Common myeloid progenitor, CD34-positive (primary cell): Measurements from ENCODE around the gene EEF1AKMT4.

Experiments used
- CTCF ChIA-PET: fragments of 350-600 bp; sonication (Branson Sonifier 250); formaldehyde crosslinking; loops from one replicate; lab custom pipeline; 2021; ENCODE audit warnings: antibody characterized with exemption; lab: Charles Lee
- POLR2A ChIA-PET: fragments of 350-600 bp; sonication (Branson Sonifier 250); formaldehyde crosslinking; loops from one replicate; lab custom pipeline; 2021; ENCODE audit warnings: antibody characterized with exemption; lab: Charles Lee
- DNase-seq, 3 donors: peaks; one replicate each; pipeline versions ENCODE4 v3.0.0 to v3.0.0-alpha.2; 2013
- H3K27ac ChIP-seq, 2 experiments: 1 replicate in 1 of 2; 2 replicates in 1 of 2; pipeline ENCODE4 v1.7.0; 2013; ENCODE audit warnings: inconsistent platforms in 2 of 2, low read length in 2 of 2, mild to moderate bottlenecking in 2 of 2, low read depth in 1 of 2, moderate library complexity in 1 of 2; ENCODE audit not compliant: severe bottlenecking in 2 of 2, insufficient read depth in 1 of 2, poor library complexity in 1 of 2
- H3K27me3 ChIP-seq, 5 experiments: replicated peaks in 2 of 5; 1 replicate in 3 of 5; 2 replicates in 2 of 5; pipeline versions ENCODE4 v1.6.1 to v1.7.0; 2013; ENCODE audit warnings: low read length in 4 of 5, mild to moderate bottlenecking in 2 of 5, moderate library complexity in 2 of 5, inconsistent platforms in 1 of 5; ENCODE audit not compliant: insufficient read depth in 5 of 5, control insufficient read depth in 4 of 5
- H3K36me3 ChIP-seq, 4 experiments: 1 replicate in 2 of 4; 2 replicates in 2 of 4; pipeline versions ENCODE4 v1.6.1 to v1.7.0; 2013; ENCODE audit warnings: low read length in 3 of 4, control low read depth in 1 of 4, mild to moderate bottlenecking in 1 of 4; ENCODE audit not compliant: control insufficient read depth in 4 of 4, insufficient read depth in 4 of 4
- H3K4me1 ChIP-seq, 4 experiments: 1 replicate in 3 of 4; 2 replicates in 1 of 4; pipeline versions ENCODE4 v1.6.1 to v1.7.1; 2013; ENCODE audit warnings: low read length in 3 of 4, mild to moderate bottlenecking in 3 of 4, control low read depth in 1 of 4, inconsistent platforms in 1 of 4, moderate library complexity in 1 of 4; ENCODE audit not compliant: control insufficient read depth in 4 of 4, insufficient read depth in 4 of 4; ENCODE audit errors: control extremely low read depth in 1 of 4
- H3K4me3 ChIP-seq, 7 experiments: 1 replicate in 4 of 7; 2 replicates in 3 of 7; pipeline versions ENCODE4 v1.5.1 to v1.7.0; 2013; ENCODE audit warnings: mild to moderate bottlenecking in 7 of 7, low read length in 6 of 7, moderate library complexity in 6 of 7, inconsistent platforms in 2 of 7, low read depth in 2 of 7, control low read depth in 1 of 7; ENCODE audit not compliant: insufficient read depth in 4 of 7, control insufficient read depth in 1 of 7; ENCODE audit errors: extremely low read depth in 1 of 7
- H3K9me3 ChIP-seq, 5 experiments: 1 replicate in 4 of 5; 2 replicates in 1 of 5; pipeline versions ENCODE4 v1.6.1 to v1.7.1; 2013; ENCODE audit warnings: low read length in 4 of 5, mild to moderate bottlenecking in 2 of 5, inconsistent platforms in 1 of 5, low read depth in 1 of 5, moderate library complexity in 1 of 5; ENCODE audit not compliant: control insufficient read depth in 4 of 5, insufficient read depth in 2 of 5; ENCODE audit errors: control extremely low read depth in 1 of 5
- WGBS: methylation state at CpG from one replicate; pipeline ENCODE4 v1.1.5; 2013; ENCODE audit not compliant: insufficient coverage; 5-methylcytosine and 5-hydroxymethylcytosine counted together

The EEF1AKMT4 gene

DNA sequence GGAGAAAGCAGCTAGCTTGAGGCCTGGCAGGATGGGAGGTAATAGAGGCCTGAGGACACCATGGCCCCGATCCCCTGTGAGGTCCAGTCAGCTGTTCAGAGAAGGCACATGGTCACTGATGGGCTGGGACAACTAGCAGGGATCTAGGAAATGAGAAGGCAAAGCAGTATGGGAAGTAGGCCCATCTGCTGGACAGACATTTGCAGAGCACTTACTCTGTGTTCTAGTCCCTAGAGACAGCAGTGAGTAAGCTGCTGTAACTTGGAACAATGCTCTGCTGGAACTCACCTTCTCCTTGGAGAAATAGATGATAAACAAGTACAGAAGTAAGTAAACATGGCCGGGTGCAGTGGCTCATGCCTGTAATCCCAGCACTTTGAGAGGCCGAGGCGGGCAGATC, 33.5 kb downstream of the EEF1AKMT4 start:
- Histone ChIP-seq H3K27me3 (peaks cover 1 to 20% (median 9%) of the 10 kb centered on the region in 5 experiments), H3K36me3 (no peaks in the 10 kb centered on the region), H3K9me3 (no peaks in the 10 kb centered on the region), H3K4me1 (no peaks in the 10 kb centered on the region), H3K4me3 (no peak overlapping the region), H3K27ac (no peak overlapping the region)
- ChIA-PET CTCF (interaction anchor here (0.8 to 2.1 kb wide), 6 partner anchors 10 to 398 kb away, joined by 3 to 8 read pairs (median 6); partner anchors contain the start of gene PARL), POLR2A (no interaction called here)
- 100% methylated on average over 1 of the region's 4 CpGs for WGBS
- no peak for DNase-seq

DNA sequence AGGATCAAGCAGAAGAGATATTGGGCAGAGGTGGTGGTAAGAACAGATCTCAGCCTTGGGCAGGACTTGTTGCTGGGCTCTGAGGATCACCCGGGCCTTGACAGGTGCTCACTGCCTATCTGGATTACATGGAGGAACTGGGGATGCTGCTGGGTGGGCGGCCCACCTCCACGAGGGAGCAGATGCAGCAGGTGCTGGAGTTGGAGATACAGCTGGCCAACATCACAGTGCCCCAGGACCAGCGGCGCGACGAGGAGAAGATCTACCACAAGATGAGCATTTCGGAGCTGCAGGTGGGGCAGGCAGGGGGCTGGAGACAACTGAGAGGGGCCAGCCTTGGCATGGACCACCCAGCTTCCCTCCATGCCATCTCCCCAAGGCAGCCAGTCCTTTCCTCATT, 34.2 kb downstream of the EEF1AKMT4 start:
- ChIA-PET POLR2A (no interaction called here), CTCF (interaction anchor here (1.0 to 2.1 kb wide), 4 partner anchors 11 to 399 kb away, joined by 3 to 8 read pairs (median 4); partner anchors contain the start of gene PARL)
- 98% methylated on average over 8 of the region's 8 CpGs for WGBS
- no peaks in the 10 kb centered on the region for H3K9me3 ChIP-seq
- H3K4me1 ChIP-seq, result no peaks in the 10 kb centered on the region
- H3K27me3 ChIP-seq, result peaks cover 0 to 14% (median 5%) of the 10 kb centered on the region in 5 experiments
- no peak overlapping the region for H3K27ac ChIP-seq
- H3K36me3 ChIP-seq, result no peaks in the 10 kb centered on the region
- H3K4me3 ChIP-seq, result no peak overlapping the region
- DNase-seq, result no peak

DNA sequence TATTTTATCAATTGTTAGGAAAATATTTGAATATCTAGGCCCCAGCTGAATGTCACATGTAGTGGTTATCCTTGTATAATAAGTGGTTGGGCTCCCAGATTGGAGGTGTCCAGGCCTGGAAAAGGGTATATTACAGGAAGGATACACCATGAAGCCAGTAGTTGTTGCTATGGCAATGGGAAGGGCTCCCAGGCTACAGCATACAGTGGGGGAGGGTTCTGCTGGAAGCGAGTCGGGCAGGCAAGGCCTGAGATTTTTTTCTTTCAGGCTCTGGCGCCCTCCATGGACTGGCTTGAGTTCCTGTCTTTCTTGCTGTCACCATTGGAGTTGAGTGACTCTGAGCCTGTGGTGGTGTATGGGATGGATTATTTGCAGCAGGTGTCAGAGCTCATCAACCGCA, 35.2 kb downstream of the EEF1AKMT4 start:
- H3K9me3 ChIP-seq, result no peaks in the 10 kb centered on the region
- no peaks in the 10 kb centered on the region for H3K4me1 ChIP-seq
- no peak overlapping the region for H3K4me3 ChIP-seq
- no peaks in the 10 kb centered on the region for H3K36me3 ChIP-seq
- no peak overlapping the region for H3K27ac ChIP-seq
- 42% methylated on average over 4 of the region's 4 CpGs for WGBS
- ChIA-PET POLR2A (no interaction called here), CTCF (interaction anchor here (1.0 to 1.5 kb wide), 2 partner anchors 10 to 57 kb away, joined by 3 to 4 read pairs; no protein-coding TSS in a partner anchor)
- peak; percentile 39 to 50 (median 45) for DNase-seq
- peaks cover 0 to 9% (median 4%) of the 10 kb centered on the region in 5 experiments for H3K27me3 ChIP-seq

DNA sequence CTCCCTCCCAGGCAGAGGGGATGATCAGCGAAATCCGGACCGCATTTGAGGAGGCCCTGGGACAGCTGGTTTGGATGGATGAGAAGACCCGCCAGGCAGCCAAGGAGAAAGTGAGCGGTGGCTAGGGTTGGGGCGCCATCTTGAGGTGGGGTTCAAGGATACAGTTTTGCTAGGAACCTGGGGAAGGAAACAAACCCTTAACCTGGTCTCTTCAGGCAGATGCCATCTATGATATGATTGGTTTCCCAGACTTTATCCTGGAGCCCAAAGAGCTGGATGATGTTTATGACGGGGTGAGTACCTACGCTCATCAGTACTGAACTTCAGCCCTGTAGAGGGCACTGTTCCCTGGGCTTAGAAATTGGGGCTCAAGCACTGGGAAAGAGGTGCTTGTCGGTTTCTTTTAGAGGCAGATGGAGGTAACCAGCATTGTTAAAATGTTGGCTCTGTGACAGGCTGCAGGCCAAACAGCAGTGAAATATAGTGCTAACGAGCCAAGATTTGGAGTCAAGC, 40.0 kb downstream of the EEF1AKMT4 start:
- Histone ChIP-seq H3K36me3 (no peaks in the 10 kb centered on the region), H3K27ac (no peak overlapping the region), H3K4me1 (peaks cover 0 to 4% (median 0%) of the 10 kb centered on the region in 4 experiments), H3K27me3 (peaks cover 0 to 8% (median 4%) of the 10 kb centered on the region in 5 experiments), H3K9me3 (no peaks in the 10 kb centered on the region), H3K4me3 (no peak overlapping the region)
- CTCF ChIA-PET, result interaction anchor here (0.8 to 2.3 kb wide), 9 partner anchors 21 to 394 kb away, joined by 3 to 8 read pairs (median 4); no protein-coding TSS in a partner anchor
- WGBS, result 16% methylated on average over 7 of the region's 10 CpGs
- peak; percentile 64 to 79 (median 76) for DNase-seq
- POLR2A ChIA-PET, result no interaction called here

DNA sequence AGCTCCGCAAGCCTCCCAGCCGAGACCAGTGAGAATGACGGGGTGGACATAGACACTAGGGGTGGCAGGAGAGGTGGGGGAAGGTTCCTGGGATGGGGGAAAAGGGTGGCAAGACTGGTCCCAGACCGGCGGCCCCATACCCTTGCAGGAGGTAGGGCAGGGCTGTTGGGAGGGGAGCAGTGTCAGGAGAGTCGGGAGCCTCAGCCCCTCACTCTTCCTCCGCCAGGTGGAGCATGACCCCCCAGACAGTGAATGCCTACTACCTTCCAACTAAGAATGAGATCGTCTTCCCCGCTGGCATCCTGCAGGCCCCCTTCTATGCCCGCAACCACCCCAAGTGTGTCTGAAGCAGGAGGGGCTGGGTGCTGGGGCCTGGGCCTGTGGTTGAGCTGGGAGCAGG, 40.9 kb downstream of the EEF1AKMT4 start:
- Histone ChIP-seq H3K9me3 (no peaks in the 10 kb centered on the region), H3K36me3 (no peaks in the 10 kb centered on the region), H3K27me3 (peaks cover 0 to 8% (median 4%) of the 10 kb centered on the region in 5 experiments), H3K4me3 (no peak overlapping the region), H3K4me1 (peaks cover 0 to 4% (median 0%) of the 10 kb centered on the region in 4 experiments), H3K27ac (no peak overlapping the region)
- WGBS, result 100% methylated on average over 7 of the region's 10 CpGs
- CTCF ChIA-PET, result interaction anchor here (0.8 to 2.3 kb wide), 5 partner anchors 13 to 393 kb away, joined by 3 to 8 read pairs (median 5); no protein-coding TSS in a partner anchor
- POLR2A ChIA-PET, result no interaction called here
- no peak for DNase-seq

DNA sequence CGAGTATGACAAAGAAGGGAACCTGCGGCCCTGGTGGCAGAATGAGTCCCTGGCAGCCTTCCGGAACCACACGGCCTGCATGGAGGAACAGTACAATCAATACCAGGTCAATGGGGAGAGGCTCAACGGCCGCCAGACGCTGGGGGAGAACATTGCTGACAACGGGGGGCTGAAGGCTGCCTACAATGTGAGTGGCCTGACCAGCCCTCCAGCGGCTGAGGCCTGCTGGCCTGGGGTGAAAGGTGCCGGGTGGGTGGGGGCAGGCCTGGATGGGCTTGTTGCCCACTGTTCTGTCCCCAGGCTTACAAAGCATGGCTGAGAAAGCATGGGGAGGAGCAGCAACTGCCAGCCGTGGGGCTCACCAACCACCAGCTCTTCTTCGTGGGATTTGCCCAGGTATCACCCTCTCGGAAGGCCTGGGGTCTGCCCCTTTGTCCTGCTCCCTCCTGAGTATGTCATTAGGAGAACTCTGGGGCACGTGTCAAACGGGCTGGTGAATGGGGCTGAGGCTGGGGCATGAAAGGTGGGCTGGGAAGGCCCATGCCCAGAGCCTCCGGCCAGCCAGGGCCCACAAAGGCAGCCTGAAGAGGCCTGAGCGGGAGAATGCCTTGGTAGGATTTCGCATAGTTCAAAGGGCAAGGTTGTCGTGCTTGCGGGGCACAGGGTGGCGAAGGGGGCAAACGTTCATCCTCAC, 41.7 kb downstream of the EEF1AKMT4 start:
- Histone ChIP-seq H3K36me3 (no peaks in the 10 kb centered on the region), H3K9me3 (no peaks in the 10 kb centered on the region), H3K4me1 (peaks cover 0 to 4% (median 0%) of the 10 kb centered on the region in 4 experiments), H3K4me3 (no peak overlapping the region), H3K27ac (no peak overlapping the region), H3K27me3 (peaks cover 0 to 8% (median 5%) of the 10 kb centered on the region in 5 experiments)
- ChIA-PET CTCF (interaction anchor here (1.0 to 2.3 kb wide), 7 partner anchors 12 to 395 kb away, joined by 3 to 7 read pairs (median 5); no protein-coding TSS in a partner anchor), POLR2A (no interaction called here)
- 94% methylated on average over 22 of the region's 22 CpGs for WGBS
- no peak for DNase-seq
